Natural killer cell (primary cell): ENCODE measurements around the gene NFS1. TPM values are rescaled to one million over a fixed set of nuclear protein-coding genes. Genes with fewer than 3 reads are reported as not detected.

Source experiments
- ATAC-seq, 3 donors: fragments of 150-1000 bp in 2 of 3; fragments of 200-7000 bp in 1 of 3; cut with Tn5 transposase; 1 replicate in 1 of 3; 2 replicates in 2 of 3; pipeline ENCODE4 v1.10.0; 2021; ENCODE audit warnings: mild to moderate bottlenecking in 2 of 3, moderate library complexity in 2 of 3
- DNase-seq, 2 donors: peaks; one replicate each; pipeline versions ENCODE4 v3.0.0 to v3.0.0-alpha.2; 2013 to 2021; ENCODE audit warnings: mixed read lengths in 1 of 2
- H3K27ac ChIP-seq: one replicate; pipeline ENCODE4 v1.5.1; 2013; ENCODE audit warnings: mild to moderate bottlenecking, low read length
- H3K27me3 ChIP-seq: one replicate; pipeline ENCODE4 v1.6.1; 2013; ENCODE audit warnings: low read length; ENCODE audit not compliant: control insufficient read depth, insufficient read depth
- H3K36me3 ChIP-seq: one replicate; pipeline ENCODE4 v1.6.1; 2013; ENCODE audit warnings: low read length; ENCODE audit not compliant: control insufficient read depth, insufficient read depth
- H3K4me1 ChIP-seq: one replicate; pipeline ENCODE4 v1.6.1; 2013; ENCODE audit warnings: low read length; ENCODE audit not compliant: control insufficient read depth, insufficient read depth
- H3K4me3 ChIP-seq: one replicate; pipeline ENCODE4 v1.5.1; 2013; ENCODE audit warnings: low read length
- H3K9me3 ChIP-seq: one replicate; pipeline ENCODE4 v1.6.1; 2013; ENCODE audit warnings: low read length; ENCODE audit not compliant: control insufficient read depth, insufficient read depth
- H3K27ac Mint-ChIP-seq, 2 donors: one replicate each; pipeline ENCODE4 v1.8.0; 2022; ENCODE audit warnings: mild to moderate bottlenecking in 2 of 2, mixed read lengths in 2 of 2, moderate library complexity in 1 of 2
- H3K27me3 Mint-ChIP-seq, 2 donors: one replicate each; pipeline ENCODE4 v1.8.0; 2022; ENCODE audit warnings: low read depth in 2 of 2, mixed read lengths in 2 of 2
- H3K36me3 Mint-ChIP-seq: one replicate; pipeline ENCODE4 v1.8.0; 2022; ENCODE audit warnings: mixed read lengths
- H3K4me1 Mint-ChIP-seq, 2 donors: one replicate each; pipeline ENCODE4 v1.8.0; 2022; ENCODE audit warnings: mixed read lengths in 2 of 2
- H3K4me3 Mint-ChIP-seq: one replicate; pipeline ENCODE4 v1.8.0; 2022; ENCODE audit warnings: mild to moderate bottlenecking, moderate library complexity, mixed read lengths
- H3K9me3 Mint-ChIP-seq, 2 donors: one replicate each; pipeline ENCODE4 v1.8.0; 2022; ENCODE audit warnings: mixed read lengths in 2 of 2
- WGBS: methylation state at CpG from one replicate; pipeline ENCODE4 v1.1.7; 2013; ENCODE audit warnings: missing lambda C conversion rate; ENCODE audit not compliant: insufficient coverage; 5-methylcytosine and 5-hydroxymethylcytosine counted together
- intact Hi-C: fragments of 100-400 bp; cut with micrococcal nuclease; formaldehyde crosslinking; loops from one replicate; pipeline ENCODE4 v1.14.2; 2022
- total RNA-seq, 4 donors: library from RNA; stranded (reverse); fragments of 120-200 nt in 1 of 4; gene quantifications; one replicate each; pipeline versions ENCODE4 v1.2.3 to v1.2.4, GENCODE V29; 2013 to 2022
- TF ChIP-seq, protein P1 (sequence below): fragments of 200-600 bp; IDR thresholded peaks from one replicate; pipeline ENCODE4 v1.8.0; 2022; ENCODE audit warnings: antibody characterized with exemption

Gene NFS1
- total RNA-seq, 3 donors from 2014 or later (not counting 1 experiment from before 2014, with no cell fraction given): 11.3 to 20.8 (median 16.0) TPM

GRCh38 chr20:35661908-35662307, 37.2 kb downstream of the NFS1 start:
- peak overlapping the region; percentile 96 for H3K4me3 Mint-ChIP-seq
- H3K9me3 Mint-ChIP-seq: no peaks in the 10 kb centered on the region
- no peaks in the 10 kb centered on the region for H3K36me3 Mint-ChIP-seq
- TF ChIP-seq, protein P1, sequence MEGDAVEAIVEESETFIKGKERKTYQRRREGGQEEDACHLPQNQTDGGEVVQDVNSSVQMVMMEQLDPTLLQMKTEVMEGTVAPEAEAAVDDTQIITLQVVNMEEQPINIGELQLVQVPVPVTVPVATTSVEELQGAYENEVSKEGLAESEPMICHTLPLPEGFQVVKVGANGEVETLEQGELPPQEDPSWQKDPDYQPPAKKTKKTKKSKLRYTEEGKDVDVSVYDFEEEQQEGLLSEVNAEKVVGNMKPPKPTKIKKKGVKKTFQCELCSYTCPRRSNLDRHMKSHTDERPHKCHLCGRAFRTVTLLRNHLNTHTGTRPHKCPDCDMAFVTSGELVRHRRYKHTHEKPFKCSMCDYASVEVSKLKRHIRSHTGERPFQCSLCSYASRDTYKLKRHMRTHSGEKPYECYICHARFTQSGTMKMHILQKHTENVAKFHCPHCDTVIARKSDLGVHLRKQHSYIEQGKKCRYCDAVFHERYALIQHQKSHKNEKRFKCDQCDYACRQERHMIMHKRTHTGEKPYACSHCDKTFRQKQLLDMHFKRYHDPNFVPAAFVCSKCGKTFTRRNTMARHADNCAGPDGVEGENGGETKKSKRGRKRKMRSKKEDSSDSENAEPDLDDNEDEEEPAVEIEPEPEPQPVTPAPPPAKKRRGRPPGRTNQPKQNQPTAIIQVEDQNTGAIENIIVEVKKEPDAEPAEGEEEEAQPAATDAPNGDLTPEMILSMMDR: no peak
- no peaks in the 10 kb centered on the region for H3K9me3 ChIP-seq
- H3K27me3 ChIP-seq: no peaks in the 10 kb centered on the region
- H3K36me3 ChIP-seq: peaks cover 5% of the 10 kb centered on the region
- H3K27ac ChIP-seq: peak overlapping the region; percentile 67
- peaks cover 36% of the 10 kb centered on the region for H3K4me1 ChIP-seq
- H3K4me3 ChIP-seq: no peak overlapping the region
- H3K27me3 Mint-ChIP-seq: no peaks in the 10 kb centered on the region
- DNase-seq (no peak), ATAC-seq (no peak)
- intact Hi-C loops: loop anchor here (5.0 kb wide), 1 partner anchor 35 kb away; the partner anchor contains the start of genes NFS1 and ROMO1
- peak overlapping the region in 1 of 2 donors; percentile 100 for H3K27ac Mint-ChIP-seq
- 22% methylated on average over 3 of the region's 3 CpGs for WGBS
- peaks cover 69 to 73% of the 10 kb centered on the region in 2 donors for H3K4me1 Mint-ChIP-seq

- TF ChIP-seq, protein P1: no peak
- H3K27ac ChIP-seq: peak overlapping the region; percentile 67
- peak in 1 of 2 donors; percentile 31 for DNase-seq
- H3K36me3 ChIP-seq: peaks cover 10% of the 10 kb centered on the region
- no peak overlapping the region for H3K4me3 ChIP-seq
- Mint-ChIP-seq H3K36me3 (no peaks in the 10 kb centered on the region), H3K9me3 (no peaks in the 10 kb centered on the region), H3K4me1 (peaks cover 78 to 80% of the 10 kb centered on the region in 2 donors), H3K27ac (peak overlapping the region in 1 of 2 donors; percentile 100), H3K4me3 (peak overlapping the region; percentile 96), H3K27me3 (no peaks in the 10 kb centered on the region)
- H3K4me1 ChIP-seq: peaks cover 39% of the 10 kb centered on the region
- no peaks in the 10 kb centered on the region for H3K27me3 ChIP-seq
- intact Hi-C loops: loop anchor here (5.0 kb wide), 1 partner anchor 36 kb away; the partner anchor contains the start of genes NFS1 and ROMO1
- WGBS: 33% methylated on average over 1 of the region's 2 CpGs
- no peaks in the 10 kb centered on the region for H3K9me3 ChIP-seq
- no peak for ATAC-seq
Observed at GRCh38 chr20:35661053-35661452, 38.1 kb downstream of the NFS1 start.

DNA sequence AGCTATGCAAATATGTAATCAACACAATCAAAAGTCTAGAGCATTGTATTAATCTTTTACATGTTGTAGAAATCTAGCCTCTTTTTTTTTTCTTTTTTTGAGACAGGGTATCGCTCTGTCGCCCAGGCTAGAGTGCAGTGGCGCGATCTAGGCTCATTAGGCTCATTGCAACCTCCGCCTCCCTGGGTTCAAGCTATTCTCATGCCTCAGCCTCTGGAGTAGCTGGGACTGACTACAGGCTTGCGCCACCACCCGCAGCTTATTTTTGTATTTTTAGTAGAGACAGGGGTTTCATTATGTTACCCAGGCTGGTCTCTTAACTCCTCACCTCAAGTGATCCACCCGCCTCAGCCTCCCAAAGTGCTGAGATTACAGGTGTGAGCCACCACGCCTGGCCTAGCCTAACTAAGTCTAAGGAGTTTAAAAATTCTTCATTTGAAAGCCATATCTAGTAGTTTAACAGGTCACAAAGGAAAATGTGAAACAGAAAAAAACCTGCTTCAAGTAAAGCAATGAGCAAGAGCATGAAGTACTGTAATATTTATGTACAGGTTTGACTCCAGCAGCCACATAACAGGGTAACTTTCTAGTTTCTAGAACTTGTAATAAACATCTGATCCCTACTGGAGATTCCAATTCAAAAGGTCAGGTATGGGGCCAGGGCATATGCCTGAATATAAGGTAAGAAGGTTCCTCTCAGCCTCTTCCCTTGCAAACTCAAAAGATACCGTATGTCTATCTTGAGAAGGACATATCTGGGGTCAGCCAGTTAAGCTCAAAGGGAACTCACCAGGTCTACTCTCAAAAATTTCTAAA, 38.8 kb downstream of the NFS1 start:
- H3K27me3 ChIP-seq: no peaks in the 10 kb centered on the region
- H3K27ac ChIP-seq: peak overlapping the region; percentile 67
- Mint-ChIP-seq H3K27me3 (no peaks in the 10 kb centered on the region), H3K4me1 (peaks cover 78 to 80% of the 10 kb centered on the region in 2 donors), H3K9me3 (no peaks in the 10 kb centered on the region), H3K4me3 (peak overlapping the region; percentile 96), H3K27ac (peak overlapping the region in 1 of 2 donors; percentile 100), H3K36me3 (no peaks in the 10 kb centered on the region)
- WGBS: 70% methylated on average over 10 of the region's 10 CpGs
- H3K4me3 ChIP-seq: no peak overlapping the region
- TF ChIP-seq, protein P1: no peak
- H3K9me3 ChIP-seq: no peaks in the 10 kb centered on the region
- peaks cover 14% of the 10 kb centered on the region for H3K36me3 ChIP-seq
- no peak for DNase-seq
- H3K4me1 ChIP-seq: peaks cover 37% of the 10 kb centered on the region
- ATAC-seq: no peak
- intact Hi-C loops: loop anchor here (1.0 to 5.0 kb wide), 2 partner anchors 37 to 42 kb away; partner anchors contain the start of genes NFS1 and ROMO1
